NCI-H69 (cell line): ENCODE results near the gene FAM98C.
"Not testable (repeated sequence)": the region's sequence is repeated elsewhere in the genome, so short reads cannot be mapped to it uniquely, and the experiment has no call there.

ENCODE experiments used
- DNase-seq: peaks from one replicate; lab custom pipeline; 2025; lab: John Stamatoyannopoulos, UW

The FAM98C gene

GRCh38 chr19:38399081-38399480 is 3.8 kb upstream of the FAM98C start:
- DNase-seq, result no peak

GRCh38 chr19:38399537-38399936 is 3.4 kb upstream of the FAM98C start:
- DNase-seq, result no peak

- DNase-seq, result no peak
Measured at GRCh38 chr19:38400361-38400760, 2.5 kb upstream of the FAM98C start.

- no peak for DNase-seq
Measured at GRCh38 chr19:38401148-38401547, 1.7 kb upstream of the FAM98C start.

- no peak for DNase-seq
Measured at GRCh38 chr19:38402623-38402966, 298 bp upstream of the FAM98C start.

GRCh38 chr19:38404858-38405257 is 2.0 kb downstream of the FAM98C start:
- DNase-seq, result no peak

- no peak for DNase-seq
Measured at GRCh38 chr19:38405276-38405675, 2.4 kb downstream of the FAM98C start.

- DNase-seq, result peak; percentile 35
Measured at GRCh38 chr19:38409631-38410133, 6.8 kb downstream of the FAM98C start.

- DNase-seq, result not testable (repeated sequence)
Measured at GRCh38 chr19:38410407-38410806, 7.5 kb downstream of the FAM98C start.

GRCh38 chr19:38411041-38411712 is 8.3 kb downstream of the FAM98C start:
- DNase-seq, result no peak

GRCh38 chr19:38411898-38412297 is 9.0 kb downstream of the FAM98C start:
- not testable (repeated sequence) for DNase-seq

GRCh38 chr19:38412491-38412890 is 9.6 kb downstream of the FAM98C start:
- no peak for DNase-seq

- DNase-seq, result no peak
Measured at GRCh38 chr19:38412961-38413360, 10.1 kb downstream of the FAM98C start.

- no peak for DNase-seq
Measured at GRCh38 chr19:38413416-38413815, 10.5 kb downstream of the FAM98C start.

GRCh38 chr19:38417146-38417543 is 14.3 kb downstream of the FAM98C start:
- no peak for DNase-seq

- DNase-seq, result peak; percentile 75
Measured at GRCh38 chr19:38417544-38418506, 14.9 kb downstream of the FAM98C start.

GRCh38 chr19:38420935-38421334 is 18.0 kb downstream of the FAM98C start:
- DNase-seq, result no peak

GRCh38 chr19:38421856-38422255 is 19.0 kb downstream of the FAM98C start:
- no peak for DNase-seq

- DNase-seq, result no peak
Measured at GRCh38 chr19:38422438-38422837, 19.5 kb downstream of the FAM98C start.

GRCh38 chr19:38424272-38424671 is 21.4 kb downstream of the FAM98C start:
- no peak for DNase-seq

GRCh38 chr19:38425222-38425809 is 22.4 kb downstream of the FAM98C start:
- DNase-seq, result no peak

- no peak for DNase-seq
Measured at GRCh38 chr19:38425810-38426466, 23.0 kb downstream of the FAM98C start, which contains the start of gene RASGRP4. TSS of gene RASGRP4 (minus strand) at chr19:38426219. CDS start at chr19:38426091, 128 bp downstream.
